ENCODE data around the gene C6orf89.

DNA sequence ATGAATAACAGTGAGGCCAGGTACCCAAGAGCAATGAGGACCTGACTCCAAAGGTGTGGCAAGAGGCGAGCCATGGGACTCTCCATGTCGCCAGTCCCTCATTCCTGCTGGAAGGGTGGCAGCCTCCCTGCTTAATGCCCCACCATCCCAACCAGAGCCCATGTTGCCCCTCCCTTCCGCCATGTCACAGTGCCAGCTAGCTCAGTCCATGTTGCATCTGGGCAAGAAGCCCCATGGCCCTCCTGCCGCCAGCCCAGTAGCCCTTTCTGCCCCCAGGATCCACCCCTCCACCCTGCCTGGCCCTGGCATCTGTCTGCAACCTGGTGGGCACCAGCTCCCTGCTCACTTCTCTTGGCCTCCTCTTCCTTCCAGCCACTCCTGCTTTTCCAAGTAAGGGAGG lies 40.5 kb upstream of the C6orf89 start:
- TF ChIP-seq TAF1 (IDR thresholded peaks at IDR 0.05; ENCODE audit: borderline replicate concordance, insufficient read depth, low read length) (no peak), POLR2AphosphoS5 (IDR thresholded peaks at IDR 0.05; ENCODE audit: low read depth, low read length) (no peak), FOXP2 (optimal IDR thresholded peaks at IDR 0.05; ENCODE audit: borderline replicate concordance, extremely low read depth, extremely low read length, insufficient read depth) (no peak)
- TF ChIP-seq, protein P1, sequence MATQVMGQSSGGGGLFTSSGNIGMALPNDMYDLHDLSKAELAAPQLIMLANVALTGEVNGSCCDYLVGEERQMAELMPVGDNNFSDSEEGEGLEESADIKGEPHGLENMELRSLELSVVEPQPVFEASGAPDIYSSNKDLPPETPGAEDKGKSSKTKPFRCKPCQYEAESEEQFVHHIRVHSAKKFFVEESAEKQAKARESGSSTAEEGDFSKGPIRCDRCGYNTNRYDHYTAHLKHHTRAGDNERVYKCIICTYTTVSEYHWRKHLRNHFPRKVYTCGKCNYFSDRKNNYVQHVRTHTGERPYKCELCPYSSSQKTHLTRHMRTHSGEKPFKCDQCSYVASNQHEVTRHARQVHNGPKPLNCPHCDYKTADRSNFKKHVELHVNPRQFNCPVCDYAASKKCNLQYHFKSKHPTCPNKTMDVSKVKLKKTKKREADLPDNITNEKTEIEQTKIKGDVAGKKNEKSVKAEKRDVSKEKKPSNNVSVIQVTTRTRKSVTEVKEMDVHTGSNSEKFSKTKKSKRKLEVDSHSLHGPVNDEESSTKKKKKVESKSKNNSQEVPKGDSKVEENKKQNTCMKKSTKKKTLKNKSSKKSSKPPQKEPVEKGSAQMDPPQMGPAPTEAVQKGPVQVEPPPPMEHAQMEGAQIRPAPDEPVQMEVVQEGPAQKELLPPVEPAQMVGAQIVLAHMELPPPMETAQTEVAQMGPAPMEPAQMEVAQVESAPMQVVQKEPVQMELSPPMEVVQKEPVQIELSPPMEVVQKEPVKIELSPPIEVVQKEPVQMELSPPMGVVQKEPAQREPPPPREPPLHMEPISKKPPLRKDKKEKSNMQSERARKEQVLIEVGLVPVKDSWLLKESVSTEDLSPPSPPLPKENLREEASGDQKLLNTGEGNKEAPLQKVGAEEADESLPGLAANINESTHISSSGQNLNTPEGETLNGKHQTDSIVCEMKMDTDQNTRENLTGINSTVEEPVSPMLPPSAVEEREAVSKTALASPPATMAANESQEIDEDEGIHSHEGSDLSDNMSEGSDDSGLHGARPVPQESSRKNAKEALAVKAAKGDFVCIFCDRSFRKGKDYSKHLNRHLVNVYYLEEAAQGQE (IDR thresholded peaks at IDR 0.05; ENCODE audit: insufficient read depth in 1 of 2, low read depth in 2 of 2, low read length in 2 of 2): no peak
